Bronchial epithelial cell (primary cell): Measurements from ENCODE around the gene CCT3. TPM values are rescaled to one million over a fixed set of nuclear protein-coding genes. Genes with fewer than 3 reads are reported as not detected.

Experiments
- DNase-seq: peaks from one replicate; pipeline ENCODE4 v3.0.0-alpha.2; 2010; ENCODE audit warnings: low read depth
- FAIRE-seq: peaks from 2 replicates; lab custom pipeline; 2011; peaks lifted over from hg19 to GRCh38; lab: Jason Lieb, UNC
- H3K27me3 ChIP-seq: 2 replicates; pipeline ENCODE4 v1.5.1; 2011; ENCODE audit warnings: low read length; ENCODE audit not compliant: control insufficient read depth, insufficient read depth
- H3K36me3 ChIP-seq: 2 replicates; pipeline ENCODE4 v1.5.1; 2011; ENCODE audit warnings: low read length; ENCODE audit not compliant: control insufficient read depth, insufficient read depth
- H3K4me3 ChIP-seq: 2 replicates; pipeline ENCODE4 v1.5.1; 2011; ENCODE audit warnings: mild to moderate bottlenecking, low read depth, low read length, control low read depth
- CTCF ChIP-seq: IDR thresholded peaks from 2 replicates; pipeline ENCODE4 v1.5.1; 2011; ENCODE audit warnings: mild to moderate bottlenecking, moderate library complexity, low read length, control low read depth, inconsistent platforms; ENCODE audit not compliant: insufficient read depth, severe bottlenecking
- total RNA-seq: library from RNA; depleted of rRNA; stranded (reverse); fragments of >200 nt; gene quantifications from 2 replicates; pipeline ENCODE4 v1.2.1, GENCODE V29; 2014

The CCT3 gene
- total RNA-seq, 1 donor from 2014 or later = 377 TPM

- Histone ChIP-seq H3K36me3 (peaks cover 35% of the 10 kb centered on the region), H3K27me3 (no peaks in the 10 kb centered on the region), H3K4me3 (no peak overlapping the region)
- DNase-seq (peak; percentile 26), FAIRE-seq (no peak)
- no peak for TF ChIP-seq CTCF
Measured at GRCh38 chr1:156320560-156320959, 17.5 kb downstream of the CCT3 start.

- no peaks in the 10 kb centered on the region for H3K27me3 ChIP-seq
- peaks cover 35% of the 10 kb centered on the region for H3K36me3 ChIP-seq
- FAIRE-seq = no peak
- H3K4me3 ChIP-seq = no peak overlapping the region
- DNase-seq = peak; percentile 21
- peak; percentile 27 for TF ChIP-seq CTCF
Measured at GRCh38 chr1:156319664-156320063, 18.4 kb downstream of the CCT3 start.

GRCh38 chr1:156316909-156317308, 21.2 kb downstream of the CCT3 start:
- FAIRE-seq (no peak), DNase-seq (no peak)
- TF ChIP-seq CTCF = no peak
- H3K4me3 ChIP-seq = no peak overlapping the region
- H3K27me3 ChIP-seq = no peaks in the 10 kb centered on the region
- peaks cover 34% of the 10 kb centered on the region for H3K36me3 ChIP-seq

- FAIRE-seq (no peak), DNase-seq (peak; percentile 50)
- Histone ChIP-seq H3K27me3 (no peaks in the 10 kb centered on the region), H3K4me3 (no peak overlapping the region), H3K36me3 (peaks cover 19% of the 10 kb centered on the region)
- TF ChIP-seq CTCF = no peak
Measured at GRCh38 chr1:156310962-156311361, 27.1 kb downstream of the CCT3 start.

- no peak for TF ChIP-seq CTCF
- Histone ChIP-seq H3K27me3 (no peaks in the 10 kb centered on the region), H3K36me3 (peaks cover 12% of the 10 kb centered on the region), H3K4me3 (no peak overlapping the region)
- DNase-seq (no peak), FAIRE-seq (no peak)
Measured at GRCh38 chr1:156308078-156308477, 30.0 kb downstream of the CCT3 start.

GRCh38 chr1:156305215-156305614, 32.9 kb downstream of the CCT3 start:
- H3K36me3 ChIP-seq = peaks cover 9% of the 10 kb centered on the region
- no peaks in the 10 kb centered on the region for H3K27me3 ChIP-seq
- H3K4me3 ChIP-seq = no peak overlapping the region
- FAIRE-seq (no peak), DNase-seq (no peak)
- no peak for TF ChIP-seq CTCF
